Urinary bladder (tissue), 4 donors: Measurements from ENCODE around the gene QKI. TPM values are rescaled to one million over a fixed set of nuclear protein-coding genes. Genes with fewer than 3 reads are reported as not detected.

ENCODE experiments used
- DNase-seq: peaks from one replicate; pipeline ENCODE4 v3.0.0-alpha.2; 2015; ENCODE audit errors: extremely low spot score
- H3K27ac ChIP-seq: one replicate; pipeline ENCODE4 v1.5.1; 2013; ENCODE audit warnings: low read depth, mild to moderate bottlenecking, moderate library complexity
- H3K36me3 ChIP-seq: one replicate; pipeline ENCODE4 v1.6.1; 2013; ENCODE audit warnings: mild to moderate bottlenecking, moderate library complexity; ENCODE audit not compliant: insufficient read depth
- H3K4me1 ChIP-seq: one replicate; pipeline ENCODE4 v1.6.1; 2013; ENCODE audit warnings: mild to moderate bottlenecking, moderate library complexity; ENCODE audit not compliant: insufficient read depth
- H3K4me3 ChIP-seq: one replicate; pipeline ENCODE4 v1.5.1; 2013; ENCODE audit warnings: low read depth, low read length
- WGBS: extraction: QIAGEN DNeasy Blood & Tissue Kit; methylation state at CpG from one replicate; pipeline ENCODE4 v1.1.7; 2013; 5-methylcytosine and 5-hydroxymethylcytosine counted together
- polyA plus RNA-seq: library from polyadenylated mRNA; stranded (reverse); fragments of 200-250 nt; gene quantifications from one replicate; pipeline ENCODE4 v1.2.3, GENCODE V29; 2013
- total RNA-seq: library from RNA; depleted of rRNA; stranded (reverse); fragments of >200 nt; gene quantifications from one replicate; pipeline ENCODE4 v1.2.3, GENCODE V29; 2014
- donor health status: healthy with polysubstance abuse.
- donor health status: healthy.

The QKI gene
- total RNA-seq = 185 TPM
- polyA plus RNA-seq = 72.2 TPM

DNA sequence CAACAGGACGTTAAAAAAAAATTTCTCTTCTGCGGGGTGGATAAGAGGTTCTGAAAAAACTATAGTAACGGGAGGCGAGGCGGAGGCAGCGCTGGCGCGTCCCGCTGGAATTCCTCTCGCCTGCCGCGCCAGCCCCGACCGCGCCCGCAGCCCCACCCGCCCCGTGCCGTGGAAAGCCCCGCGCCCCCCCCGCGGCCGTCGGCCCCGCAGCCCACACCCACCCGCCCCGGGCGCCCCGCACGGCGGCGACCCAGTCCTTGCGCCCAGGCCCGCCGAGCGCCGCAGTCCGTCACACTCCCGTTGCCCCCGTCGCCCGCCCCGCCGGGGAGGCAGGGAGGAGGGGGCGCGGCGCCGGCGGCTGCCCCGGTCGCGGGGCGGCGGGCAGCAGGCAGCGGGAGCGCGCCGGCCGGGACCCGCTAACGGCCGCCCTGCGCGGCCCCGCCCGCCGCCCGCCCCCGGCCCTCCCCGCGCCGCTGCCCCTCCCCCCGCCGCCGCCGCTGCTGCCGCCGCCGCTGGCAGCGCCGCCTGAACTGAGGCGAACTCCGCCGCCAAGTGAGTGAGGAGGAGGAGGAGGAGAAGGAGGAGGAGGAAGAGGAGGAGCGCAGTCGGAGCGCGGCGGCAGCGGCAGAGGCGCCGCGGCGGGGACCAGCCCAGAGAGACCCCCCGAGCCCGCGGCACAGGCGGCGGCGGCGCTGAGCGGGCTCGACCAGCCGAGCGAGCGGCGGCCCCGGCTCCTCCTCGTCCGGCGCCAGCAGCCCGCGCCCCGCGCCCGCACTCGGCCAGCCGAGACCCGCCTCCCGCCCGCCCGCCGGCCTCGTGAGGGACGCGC is at the start of gene QKI:
Gene QKI (plus strand): TSS at position 602 of the 829 bp plus-strand sequence. CDS start 476 bp downstream, outside the sequence.
- H3K27ac ChIP-seq = peak within 1 kb of the TSS; percentile 99
- under 1% methylated on average over 123 of the region's 127 CpGs for WGBS
- H3K4me1 ChIP-seq = no peaks in the 10 kb centered on the region
- no peaks in the 10 kb centered on the region for H3K36me3 ChIP-seq
- H3K4me3 ChIP-seq = peak within 1 kb of the TSS; percentile 93
- DNase-seq = no peak

GRCh38 chr6:163366288-163366687 is 48.2 kb upstream of the QKI start:
- Histone ChIP-seq H3K36me3 (no peaks in the 10 kb centered on the region), H3K4me1 (no peaks in the 10 kb centered on the region), H3K27ac (no peak overlapping the region), H3K4me3 (no peak overlapping the region)
- no peak for DNase-seq
- 91% methylated on average over 5 of the region's 5 CpGs for WGBS

- Histone ChIP-seq H3K27ac (no peak overlapping the region), H3K36me3 (no peaks in the 10 kb centered on the region), H3K4me3 (no peak overlapping the region), H3K4me1 (no peaks in the 10 kb centered on the region)
- 85% methylated on average over 6 of the region's 6 CpGs for WGBS
- no peak for DNase-seq
Measured at GRCh38 chr6:163367497-163368183, 46.9 kb upstream of the QKI start.

DNA sequence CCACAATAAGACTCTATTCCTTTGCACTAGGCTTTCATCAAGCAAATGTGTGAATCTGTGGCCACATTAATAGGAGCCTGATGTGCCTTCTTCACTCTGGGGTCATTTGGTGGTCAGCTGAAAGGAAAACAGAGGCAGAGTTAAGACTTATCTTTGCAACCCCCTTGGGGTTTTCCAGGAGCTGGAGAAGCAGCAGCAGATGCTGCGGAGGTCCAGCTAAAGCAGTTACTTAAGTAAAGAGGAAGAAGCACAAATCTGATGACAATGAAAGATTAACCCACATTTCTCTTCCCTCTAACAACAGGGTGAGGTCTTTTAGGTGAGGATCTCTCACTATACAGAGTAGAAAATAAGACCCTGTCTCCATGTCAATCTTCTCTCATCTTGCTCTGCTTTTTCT is 45.4 kb upstream of the QKI start:
- DNase-seq = no peak
- H3K4me3 ChIP-seq = no peak overlapping the region
- 69% methylated on average over 1 of the region's 1 CpG for WGBS
- H3K36me3 ChIP-seq = no peaks in the 10 kb centered on the region
- H3K4me1 ChIP-seq = no peaks in the 10 kb centered on the region
- no peak overlapping the region for H3K27ac ChIP-seq

GRCh38 chr6:163369628-163370365 is 44.7 kb upstream of the QKI start:
- Histone ChIP-seq H3K27ac (no peak overlapping the region), H3K4me1 (no peaks in the 10 kb centered on the region), H3K4me3 (no peak overlapping the region), H3K36me3 (no peaks in the 10 kb centered on the region)
- 88% methylated on average over 15 of the region's 15 CpGs for WGBS
- DNase-seq = no peak

GRCh38 chr6:163370464-163371117 is 43.9 kb upstream of the QKI start:
- no peaks in the 10 kb centered on the region for H3K36me3 ChIP-seq
- DNase-seq = no peak
- no peak overlapping the region for H3K4me3 ChIP-seq
- no peaks in the 10 kb centered on the region for H3K4me1 ChIP-seq
- 66% methylated on average over 5 of the region's 5 CpGs for WGBS
- no peak overlapping the region for H3K27ac ChIP-seq

- Histone ChIP-seq H3K36me3 (no peaks in the 10 kb centered on the region), H3K27ac (no peak overlapping the region), H3K4me1 (no peaks in the 10 kb centered on the region), H3K4me3 (no peak overlapping the region)
- DNase-seq = no peak
- WGBS = 61% methylated on average over 2 of the region's 2 CpGs
Measured at GRCh38 chr6:163371129-163371528, 43.4 kb upstream of the QKI start.

DNA sequence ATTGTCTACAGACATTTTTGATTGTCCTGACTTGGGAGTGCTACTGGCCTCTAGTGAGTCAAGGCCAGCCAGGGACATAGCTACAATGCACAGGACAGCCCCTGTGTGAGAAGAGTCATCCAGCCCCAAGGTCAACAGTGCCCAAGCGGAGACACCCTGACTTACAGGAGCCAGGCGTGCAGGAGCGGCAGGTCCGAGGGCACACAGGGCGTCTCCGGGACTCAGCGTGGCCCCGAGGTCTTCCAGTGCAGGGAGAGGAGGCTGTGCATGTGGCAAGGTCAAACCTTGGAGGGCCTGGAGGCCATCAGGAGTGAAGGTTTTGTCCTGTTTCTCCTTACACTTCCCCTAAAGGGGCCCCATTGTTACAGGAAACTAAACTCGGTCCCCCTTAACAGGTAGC is 41.3 kb upstream of the QKI start:
- WGBS = 74% methylated on average over 9 of the region's 9 CpGs
- no peak for DNase-seq

GRCh38 chr6:163375361-163375760 is 39.2 kb upstream of the QKI start:
- no peak for DNase-seq
- Histone ChIP-seq H3K36me3 (no peaks in the 10 kb centered on the region), H3K4me1 (no peaks in the 10 kb centered on the region), H3K27ac (no peak overlapping the region), H3K4me3 (no peak overlapping the region)
- 85% methylated on average over 10 of the region's 10 CpGs for WGBS

More for the DNA sequence above, 41.3 kb upstream of the QKI start:
- Histone ChIP-seq H3K27ac (no peak overlapping the region), H3K4me1 (no peaks in the 10 kb centered on the region), H3K36me3 (no peaks in the 10 kb centered on the region), H3K4me3 (no peak overlapping the region)

GRCh38 chr6:163376187-163376586 is 38.3 kb upstream of the QKI start:
- 89% methylated on average over 7 of the region's 7 CpGs for WGBS
- no peak for DNase-seq
- no peaks in the 10 kb centered on the region for H3K36me3 ChIP-seq

GRCh38 chr6:163377561-163377960 is 37.0 kb upstream of the QKI start:
- H3K27ac ChIP-seq = no peak overlapping the region
- H3K36me3 ChIP-seq = no peaks in the 10 kb centered on the region
- no peak overlapping the region for H3K4me3 ChIP-seq
- 94% methylated on average over 10 of the region's 10 CpGs for WGBS
- DNase-seq = no peak
- H3K4me1 ChIP-seq = no peaks in the 10 kb centered on the region

More at GRCh38 chr6:163376187-163376586, 38.3 kb upstream of the QKI start:
- Histone ChIP-seq H3K27ac (no peak overlapping the region), H3K4me3 (no peak overlapping the region), H3K4me1 (no peaks in the 10 kb centered on the region)

- Histone ChIP-seq H3K27ac (no peak overlapping the region), H3K4me1 (no peaks in the 10 kb centered on the region), H3K36me3 (no peaks in the 10 kb centered on the region), H3K4me3 (no peak overlapping the region)
- WGBS = 70% methylated on average over 7 of the region's 7 CpGs
- no peak for DNase-seq
Measured at GRCh38 chr6:163380216-163380615, 34.3 kb upstream of the QKI start.

DNA sequence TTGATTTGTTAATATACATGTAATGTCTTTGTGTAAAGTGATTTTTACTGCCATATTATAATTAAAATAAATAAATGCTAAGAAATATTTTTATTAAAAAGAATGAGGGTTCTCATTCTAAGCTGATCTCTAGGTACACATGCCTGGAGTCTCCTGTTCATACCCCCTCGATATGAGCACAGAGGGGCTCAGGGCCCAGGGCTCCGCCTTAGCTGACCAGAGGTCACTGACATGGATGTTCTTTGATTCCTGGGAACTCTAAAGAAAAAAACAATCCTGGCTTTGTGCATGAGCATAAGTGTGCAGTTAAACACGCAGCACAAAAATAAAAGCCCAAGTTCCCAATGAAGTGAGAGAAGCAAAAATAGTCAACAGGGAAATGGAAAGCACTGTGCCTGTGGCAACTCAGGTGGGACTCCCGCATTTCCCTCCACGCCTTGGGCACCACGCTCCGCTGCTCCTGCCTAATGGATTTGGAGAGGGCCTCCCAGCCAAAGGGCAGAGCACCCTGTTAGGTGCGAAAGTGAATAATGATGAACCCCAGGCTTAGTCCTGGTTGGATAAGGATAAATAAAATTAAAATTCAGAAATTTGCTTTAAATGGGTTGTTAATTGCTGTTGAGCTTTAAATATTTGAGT is 33.3 kb upstream of the QKI start:
- no peak for DNase-seq
- no peak overlapping the region for H3K27ac ChIP-seq
- no peaks in the 10 kb centered on the region for H3K36me3 ChIP-seq
- no peak overlapping the region for H3K4me3 ChIP-seq
- WGBS = 93% methylated on average over 8 of the region's 8 CpGs
- no peaks in the 10 kb centered on the region for H3K4me1 ChIP-seq
